GM18520 (cell line): Measurements from ENCODE around the gene GJA5.
"Not testable (repeated sequence)": the region's sequence is repeated elsewhere in the genome, so short reads cannot be mapped to it uniquely, and the experiment has no call there.

Source experiments
- ATAC-seq: cut with Tn5 transposase; IDR thresholded peaks from one replicate; pipeline ENCODE4 v1.9.1; 2021; ENCODE audit not compliant: unreplicated experiment

Gene GJA5

DNA sequence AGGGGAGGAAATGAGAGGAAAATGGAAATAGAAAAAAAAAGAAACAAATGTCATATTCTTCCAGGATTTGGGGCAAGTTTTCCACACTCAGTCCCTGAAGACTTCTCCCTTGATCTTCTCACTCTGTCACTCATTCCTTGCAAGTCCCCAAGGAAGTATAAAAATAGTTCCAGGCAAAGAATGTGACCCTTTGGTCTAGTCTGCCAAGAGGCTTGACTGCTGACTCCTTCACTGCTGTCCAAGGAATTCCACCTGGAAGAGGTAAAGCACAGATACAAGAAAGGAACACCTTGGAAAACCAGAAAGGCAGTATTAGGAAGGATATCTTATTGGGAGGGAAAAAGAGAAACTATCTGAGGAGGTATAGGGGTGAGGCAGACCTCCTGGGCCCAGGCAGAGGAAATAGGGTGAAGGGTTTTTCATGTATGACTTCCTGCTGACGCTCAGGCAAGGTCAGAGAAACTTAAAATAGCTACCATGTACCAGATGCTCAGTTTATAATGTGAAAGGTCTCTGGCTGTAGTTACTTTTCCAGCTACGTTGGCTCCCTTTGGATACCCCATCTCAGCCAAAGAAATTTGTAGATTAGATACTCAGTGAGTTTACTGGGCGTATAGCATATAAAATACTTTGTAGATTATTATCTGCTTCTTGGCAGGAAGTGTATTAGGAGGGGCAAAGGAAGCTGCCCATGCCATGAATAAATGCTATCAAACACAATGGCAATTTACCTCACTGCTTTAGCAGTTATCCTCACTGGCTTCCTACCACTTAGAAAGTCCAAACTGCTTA lies 2.0 kb upstream of the GJA5 start:
- no peak for ATAC-seq

DNA sequence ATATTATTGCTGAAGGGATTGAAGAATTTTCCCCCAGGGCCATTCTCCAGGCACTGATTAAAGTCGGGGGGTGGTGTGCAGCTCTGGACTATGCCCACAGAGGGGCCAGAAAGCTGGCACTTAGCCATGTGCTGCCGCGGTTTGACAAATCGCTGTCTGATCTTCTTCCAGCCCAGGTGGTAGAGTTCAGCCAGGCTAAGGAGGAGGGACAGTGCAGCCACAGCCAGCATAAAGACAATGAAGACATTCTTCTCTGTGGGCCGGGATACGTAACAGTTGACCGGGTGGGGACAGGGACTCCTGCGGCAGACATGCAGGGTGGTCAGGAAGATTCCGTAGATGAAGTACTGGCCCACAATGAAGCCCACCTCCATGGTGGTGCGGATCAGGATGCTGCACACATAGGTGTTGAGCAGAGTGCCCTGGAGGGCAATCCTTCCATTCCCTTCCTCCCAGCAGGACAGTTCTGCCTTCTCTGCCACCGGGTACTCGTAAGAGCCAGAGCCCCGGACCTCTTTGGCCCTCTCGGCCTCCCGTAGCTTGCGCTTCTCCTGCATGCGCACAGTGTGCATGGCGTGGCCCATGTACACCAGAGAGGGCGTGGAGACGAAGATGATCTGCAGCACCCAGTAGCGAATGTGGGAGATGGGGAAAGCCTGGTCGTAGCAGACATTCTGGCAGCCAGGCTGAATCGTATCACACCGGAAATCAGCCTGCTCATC lies 1.9 kb downstream of the GJA5 start:
- ATAC-seq: no peak

DNA sequence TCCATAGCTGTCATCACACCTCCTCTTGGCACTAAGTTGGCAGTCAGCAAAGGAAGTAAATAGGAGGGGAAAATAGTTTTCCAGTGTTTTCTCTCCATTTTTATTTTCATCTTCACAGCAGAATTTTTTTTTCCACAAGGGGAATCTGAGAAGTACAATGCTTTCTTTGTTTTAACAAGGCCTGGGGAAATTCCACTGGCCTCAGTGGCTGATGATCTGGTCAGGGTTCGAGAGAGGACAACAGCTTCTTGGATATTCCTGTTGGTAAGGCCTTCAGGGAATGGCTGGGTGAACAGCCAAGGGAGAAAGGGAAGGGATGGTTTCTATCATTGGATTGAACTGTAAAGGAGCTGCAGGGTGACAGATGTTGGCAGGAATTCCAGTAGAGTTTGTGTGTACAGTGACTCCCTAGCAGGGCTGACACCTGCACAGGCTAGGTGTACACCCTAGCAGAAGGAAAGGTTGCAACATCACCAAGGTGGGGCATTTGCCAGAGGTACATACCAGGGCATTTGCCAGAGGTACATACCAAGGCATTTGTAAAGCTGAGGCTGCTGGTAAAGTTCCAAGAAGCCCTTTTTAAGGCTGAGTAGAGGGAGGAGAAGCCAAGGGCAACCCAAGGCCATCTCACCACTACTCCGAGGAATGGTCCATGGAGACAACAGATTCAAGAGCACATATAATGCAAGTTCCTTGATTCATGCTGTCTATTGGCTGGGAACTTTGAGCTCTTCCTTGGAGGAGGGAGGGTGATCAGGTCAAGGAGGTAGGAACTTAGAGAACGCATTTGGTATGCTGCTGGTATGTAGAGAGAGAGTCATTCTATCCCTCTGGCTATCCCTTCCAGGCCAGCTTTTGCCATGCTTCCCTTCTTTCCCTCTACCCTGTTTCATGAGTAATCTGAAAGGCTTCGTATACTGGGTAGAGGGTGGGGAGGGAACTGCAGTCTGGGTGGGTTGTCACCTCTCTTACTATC lies 3.1 kb downstream of the GJA5 start:
- no peak for ATAC-seq

DNA sequence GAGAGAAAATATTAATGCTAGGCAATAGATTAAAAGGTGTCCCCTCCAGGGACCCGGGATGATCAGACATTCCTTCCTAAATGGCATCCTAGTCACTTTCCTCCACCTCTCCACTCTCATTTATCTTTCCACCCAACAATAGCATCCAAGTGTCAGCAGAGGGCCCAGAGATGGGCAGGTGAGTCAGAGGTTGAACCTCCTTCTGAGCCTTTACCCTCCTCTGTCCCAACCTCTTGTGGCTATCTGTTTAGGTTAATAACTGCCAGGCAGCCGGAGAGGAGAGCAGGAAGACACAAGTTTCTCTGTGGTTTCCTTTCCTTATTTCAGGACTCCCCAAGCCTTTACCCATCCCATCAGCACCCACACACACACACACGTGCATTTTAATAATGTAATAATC lies 4.1 kb downstream of the GJA5 start:
- no peak for ATAC-seq

DNA sequence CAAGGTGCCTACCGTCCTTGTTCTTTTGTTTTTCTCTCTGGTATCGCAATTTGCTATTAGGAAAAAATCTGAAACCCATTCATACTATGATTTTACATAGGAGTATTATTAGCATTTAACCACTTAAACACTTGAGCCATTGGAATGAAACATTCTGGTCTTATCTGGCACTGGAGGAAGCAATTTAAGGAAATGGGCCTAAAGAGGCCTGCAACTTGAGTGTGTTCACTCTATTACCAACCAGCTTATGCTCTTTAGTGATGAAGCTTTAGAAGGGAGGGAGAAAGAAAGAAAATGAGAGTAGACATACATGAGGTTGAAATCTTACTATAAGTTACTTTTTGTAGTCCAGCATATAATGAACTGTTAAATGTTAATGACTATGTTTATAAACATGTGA lies 5.7 kb downstream of the GJA5 start:
- no peak for ATAC-seq

DNA sequence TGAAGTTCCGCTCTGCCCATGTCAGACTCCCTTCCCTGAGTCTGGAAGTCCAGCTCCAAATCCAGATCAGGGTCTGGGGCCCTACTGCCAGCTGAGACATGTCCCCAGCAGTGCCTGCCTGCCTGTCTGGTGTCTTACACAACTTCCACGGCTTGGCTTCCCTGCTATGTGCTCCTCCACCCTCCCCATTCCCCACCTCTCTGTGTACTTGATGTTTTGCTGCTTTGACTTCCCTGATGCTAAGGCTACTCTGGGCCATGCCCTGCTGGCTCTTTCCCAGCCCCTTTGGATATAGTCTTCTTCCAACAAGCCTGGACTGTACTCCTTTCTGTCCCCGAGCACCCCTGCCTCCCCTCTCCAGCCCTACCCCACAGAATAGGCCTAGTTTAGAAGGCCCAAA lies 7.3 kb downstream of the GJA5 start:
- ATAC-seq: no peak

DNA sequence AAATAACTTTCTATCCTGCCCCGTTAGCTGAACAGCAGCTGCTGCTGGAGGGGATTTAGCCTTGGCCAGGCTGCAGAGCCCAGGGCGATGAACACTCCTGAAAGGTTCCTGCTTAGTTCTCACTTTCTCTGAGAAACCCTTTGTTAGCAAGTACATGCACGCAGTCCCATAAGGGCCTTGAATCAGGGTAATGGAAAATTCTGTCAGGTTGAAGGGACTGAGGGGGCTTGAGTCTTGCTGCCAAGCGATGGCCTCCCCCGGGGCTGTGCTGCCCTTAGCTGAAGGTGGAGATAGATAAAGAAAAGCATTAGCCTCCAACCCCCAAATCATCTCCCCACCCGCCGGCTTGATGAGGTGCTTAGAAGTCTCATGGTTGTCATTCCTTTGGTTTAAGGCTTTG lies 7.9 kb downstream of the GJA5 start:
- ATAC-seq: no peak

DNA sequence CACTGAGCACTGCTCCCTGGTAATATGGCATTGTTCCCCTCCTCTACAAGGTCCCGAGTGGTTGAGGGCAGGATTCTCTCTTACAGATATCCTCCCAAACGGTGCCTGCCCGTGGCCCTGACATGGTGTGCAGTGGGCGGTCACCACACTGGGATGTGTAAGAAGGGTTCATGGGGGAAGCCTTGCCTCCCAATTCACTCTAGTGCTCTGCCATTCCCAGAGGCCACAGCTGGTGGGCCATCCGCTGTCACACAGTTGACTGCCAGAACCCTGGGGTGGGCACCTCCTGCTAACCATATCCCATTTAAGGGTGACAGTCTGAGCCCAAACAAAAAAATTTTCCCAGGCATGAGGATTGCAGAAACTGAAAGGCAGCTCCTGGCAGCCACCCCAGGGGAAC lies 9.1 kb downstream of the GJA5 start:
- ATAC-seq: no peak

DNA sequence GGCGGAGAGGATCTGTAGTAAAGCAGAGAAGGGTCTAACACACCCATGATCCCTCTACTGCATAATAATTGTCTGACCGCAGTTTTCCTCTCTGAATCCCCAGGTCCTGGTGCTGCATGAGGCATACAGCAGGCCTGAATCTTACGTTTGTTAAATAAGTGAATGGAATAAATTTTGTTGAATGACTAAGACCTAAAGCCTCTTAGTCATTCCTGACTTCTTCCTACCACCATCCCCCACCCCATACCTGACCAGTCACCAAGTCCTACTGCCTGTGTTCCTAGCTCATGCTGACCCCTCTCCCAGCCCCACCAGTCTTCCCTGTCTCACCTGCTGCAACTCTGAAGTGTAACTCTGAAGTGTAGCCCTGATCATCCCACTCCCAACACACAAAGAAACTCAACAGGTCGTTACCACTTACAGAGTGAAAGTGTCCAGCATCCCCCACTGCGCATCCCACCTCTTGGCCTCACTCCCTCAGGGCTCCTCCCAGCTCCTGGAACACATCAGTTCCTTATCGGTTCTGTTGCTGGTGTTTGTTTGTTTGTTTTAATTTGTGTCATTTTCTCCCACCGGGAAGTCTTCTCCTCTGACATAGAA lies 9.7 kb downstream of the GJA5 start:
- ATAC-seq: no peak

DNA sequence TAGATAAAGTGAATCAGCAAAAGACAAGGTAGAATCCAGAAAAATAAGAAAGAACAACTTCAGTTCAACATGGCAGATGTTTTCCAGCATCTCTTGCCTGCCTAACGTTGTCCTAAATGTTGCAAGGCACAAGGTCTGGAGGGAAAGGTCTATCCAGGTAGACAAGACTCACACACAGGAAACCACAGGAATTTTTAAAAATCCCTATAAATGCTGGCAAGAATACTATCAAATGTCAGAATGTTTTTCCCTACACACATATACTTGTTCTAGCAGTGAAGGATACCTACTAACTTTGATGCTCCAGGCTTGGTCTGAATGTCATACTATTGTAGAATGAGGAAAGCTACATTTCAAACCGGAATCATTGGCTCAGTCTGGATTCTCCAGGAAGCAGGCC lies 10.6 kb downstream of the GJA5 start:
- ATAC-seq: no peak

DNA sequence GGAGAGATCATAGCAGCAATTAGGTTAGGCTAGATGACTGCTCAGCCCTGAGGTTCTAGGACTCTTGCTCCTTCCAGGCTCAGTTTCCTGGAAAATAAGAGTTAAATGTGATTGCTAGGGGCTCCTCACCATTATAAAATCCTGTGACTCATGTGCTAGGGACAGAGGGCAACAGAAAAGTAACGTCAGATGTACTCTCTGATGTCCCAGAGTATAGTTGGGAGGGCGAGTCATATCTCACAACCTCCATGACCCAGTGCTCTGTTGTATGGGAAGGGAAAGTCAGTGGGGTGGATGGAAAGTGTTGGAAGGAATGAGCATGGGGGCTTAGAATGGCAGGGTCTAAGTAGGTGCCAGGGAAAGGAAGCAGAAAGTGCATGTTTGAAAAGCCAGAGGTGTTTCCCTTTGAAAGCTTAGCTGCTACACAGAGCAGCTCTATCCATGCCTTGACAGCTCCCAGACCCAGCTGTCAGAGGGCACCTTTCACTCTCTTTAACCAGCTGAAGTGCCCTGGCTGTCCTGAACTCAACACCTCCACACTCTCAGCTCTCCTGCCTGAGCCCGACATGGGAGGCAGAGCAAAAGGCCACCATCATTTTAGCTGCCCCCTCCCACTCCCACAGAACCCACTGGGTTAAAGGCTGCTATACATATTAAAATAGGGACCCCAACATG lies 11.6 kb downstream of the GJA5 start:
- no peak for ATAC-seq

DNA sequence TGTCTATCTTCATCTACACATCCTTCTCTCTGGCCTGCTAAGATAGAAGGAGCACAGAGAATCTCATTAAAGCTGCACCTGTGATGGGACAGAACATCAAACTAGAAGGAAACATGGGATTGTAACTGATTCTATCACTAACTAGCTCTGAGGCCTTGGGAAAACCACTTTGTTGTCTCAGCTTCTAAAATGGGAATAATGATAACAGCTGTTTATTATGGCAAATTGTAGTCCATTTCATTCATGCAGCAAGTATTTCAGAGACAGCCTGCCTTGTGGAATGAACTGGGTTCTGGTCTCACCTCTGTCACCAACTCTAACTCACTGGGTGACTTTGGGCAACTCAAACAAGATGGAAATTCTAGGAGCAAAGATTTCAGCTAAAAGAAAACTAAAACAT lies 12.4 kb downstream of the GJA5 start:
- no peak for ATAC-seq

DNA sequence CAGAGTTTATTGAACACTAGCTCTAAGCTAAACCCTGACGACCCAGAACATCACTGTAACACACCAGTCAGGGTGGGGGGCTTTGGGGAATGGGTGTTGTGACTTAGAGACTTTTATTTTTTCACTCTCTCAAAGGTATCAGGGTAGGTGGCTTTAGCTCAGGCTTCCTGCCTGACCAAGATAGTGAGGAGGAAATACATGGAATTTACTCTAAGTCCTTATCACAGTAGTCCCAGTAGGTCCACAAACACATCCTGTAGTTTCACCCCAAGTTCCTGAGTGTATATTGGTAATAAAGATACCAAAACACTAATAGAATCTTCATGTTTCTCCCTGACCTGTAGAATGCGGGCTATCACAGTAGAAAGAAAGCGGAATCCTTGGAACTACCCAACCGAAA lies 15.1 kb downstream of the GJA5 start:
- ATAC-seq: no peak

DNA sequence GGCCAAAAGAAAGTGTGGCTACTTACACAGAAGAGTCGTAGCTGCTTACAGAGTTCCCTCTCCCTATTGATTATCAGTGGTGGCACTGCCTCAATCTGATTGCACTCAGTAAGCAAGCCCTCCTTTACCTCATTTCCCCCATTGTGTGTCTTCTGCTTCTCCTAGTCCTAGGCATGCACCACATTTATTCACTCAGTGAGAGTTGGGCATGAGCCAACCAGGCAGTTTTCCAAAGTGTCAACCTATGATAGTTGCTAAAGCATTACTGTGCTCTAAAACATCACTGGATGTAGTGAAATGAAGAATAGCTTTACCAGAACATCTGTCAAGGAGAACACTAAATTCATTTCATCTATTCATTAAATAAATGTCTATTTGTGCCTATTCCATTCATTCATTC lies 19.3 kb downstream of the GJA5 start:
- no peak for ATAC-seq

DNA sequence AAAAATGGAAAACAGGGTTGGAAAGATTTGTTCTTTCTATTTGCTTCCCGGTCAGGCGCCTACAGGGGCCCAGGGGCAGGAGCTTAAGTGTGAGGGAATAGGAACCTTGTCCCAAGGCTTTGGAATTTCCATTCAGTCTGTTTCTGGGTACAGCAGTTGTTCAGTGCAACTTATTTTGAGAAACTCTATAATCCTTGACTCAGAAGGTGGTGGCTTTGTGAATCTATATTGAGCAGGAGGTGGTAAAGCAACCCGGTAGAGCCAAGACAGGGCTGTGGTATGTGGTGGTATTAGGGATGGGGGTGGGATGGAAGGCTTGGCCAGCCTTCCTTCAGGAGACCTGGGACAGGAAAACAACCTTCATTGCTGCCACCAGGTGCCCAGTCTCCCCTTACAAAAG lies 20.0 kb downstream of the GJA5 start:
- ATAC-seq: no peak

DNA sequence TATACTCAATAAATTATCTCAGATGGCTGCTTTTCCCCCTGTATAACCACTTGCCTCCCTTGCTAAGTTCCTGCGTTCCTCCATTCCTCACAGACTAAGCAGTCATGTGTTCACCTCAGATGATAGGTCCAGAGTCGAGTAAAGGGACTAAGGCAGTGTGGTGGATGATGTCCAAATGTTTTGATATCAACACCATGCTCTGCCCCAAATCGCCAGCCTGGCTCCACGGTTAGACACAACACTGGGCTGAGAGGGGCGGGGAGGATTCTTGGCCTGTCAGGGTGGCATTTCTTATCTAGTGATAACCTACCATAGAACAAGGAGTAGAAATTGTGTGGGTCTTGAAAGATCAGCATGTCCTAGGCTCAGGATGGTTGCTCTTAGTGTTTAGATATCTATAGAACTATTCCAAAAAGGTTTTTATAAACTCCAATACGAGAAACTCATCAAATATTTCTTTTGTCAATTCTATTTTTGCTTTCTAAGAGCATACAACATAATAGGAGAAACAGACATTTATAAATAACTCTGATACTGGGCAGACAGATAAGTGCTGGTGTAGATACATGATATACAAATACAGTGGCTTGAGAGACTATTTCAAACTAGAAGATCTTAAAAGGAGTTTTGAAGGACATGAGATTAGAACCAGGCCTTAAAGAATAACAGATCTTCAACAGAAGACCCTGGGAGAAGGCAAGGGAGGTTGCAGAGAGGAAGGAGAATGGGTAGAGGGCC lies 21.5 kb downstream of the GJA5 start:
- ATAC-seq: no peak

DNA sequence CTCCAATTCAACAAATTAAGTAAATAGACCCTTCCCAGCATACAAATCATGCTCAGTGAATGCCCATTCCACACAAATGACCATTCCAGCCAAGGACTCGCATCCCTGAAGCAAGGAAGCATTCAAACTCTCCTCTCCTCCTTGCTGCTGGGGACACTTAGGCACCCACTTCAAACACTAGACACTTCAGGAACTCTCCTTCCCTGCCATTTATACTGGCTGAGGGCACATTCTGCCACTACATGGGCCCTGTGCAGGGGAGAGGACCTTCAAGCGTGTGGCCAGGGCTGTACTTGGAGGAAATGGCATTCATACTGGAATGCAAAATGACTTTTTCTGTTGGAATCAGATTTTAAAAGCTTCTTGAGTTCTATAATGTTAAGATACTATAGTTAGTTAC lies 22.3 kb downstream of the GJA5 start:
- no peak for ATAC-seq

DNA sequence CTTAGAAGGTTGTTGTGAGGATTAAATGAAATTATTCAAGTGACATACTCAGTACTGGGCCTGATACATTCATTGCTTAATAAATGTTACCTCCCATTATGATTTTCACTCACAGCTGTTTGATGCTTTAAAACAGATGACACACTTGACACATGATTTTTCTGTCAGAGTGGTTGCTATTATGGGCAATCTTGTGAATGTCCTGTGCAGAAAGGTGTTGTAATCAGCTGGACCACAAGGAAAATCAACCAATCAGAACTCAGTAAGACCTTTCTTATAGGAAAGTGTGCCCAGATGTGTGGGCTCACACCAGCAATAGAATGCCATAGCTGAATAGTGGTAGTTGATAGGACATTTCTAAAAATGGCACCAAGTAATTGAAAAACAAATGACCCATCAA lies 23.5 kb downstream of the GJA5 start:
- no peak for ATAC-seq

DNA sequence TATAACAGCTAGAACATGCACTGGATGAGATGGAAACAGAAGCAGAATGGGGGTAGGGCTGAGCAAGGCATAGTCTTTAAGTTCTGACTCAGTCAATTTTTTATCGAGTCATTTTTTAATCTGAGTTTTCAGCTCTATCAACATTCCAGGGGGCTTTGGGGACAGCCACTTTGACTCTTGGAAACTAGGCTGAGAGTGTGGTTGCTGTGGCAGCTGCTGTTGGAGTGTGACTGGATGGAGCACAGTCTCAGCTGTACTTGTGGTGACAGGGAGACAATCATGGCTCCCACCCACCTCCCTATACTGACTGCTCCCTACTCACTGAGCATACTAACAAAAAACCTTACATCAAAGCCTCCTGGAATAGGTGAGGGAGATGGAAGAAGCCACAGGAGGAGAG lies 25.0 kb downstream of the GJA5 start:
- no peak for ATAC-seq

DNA sequence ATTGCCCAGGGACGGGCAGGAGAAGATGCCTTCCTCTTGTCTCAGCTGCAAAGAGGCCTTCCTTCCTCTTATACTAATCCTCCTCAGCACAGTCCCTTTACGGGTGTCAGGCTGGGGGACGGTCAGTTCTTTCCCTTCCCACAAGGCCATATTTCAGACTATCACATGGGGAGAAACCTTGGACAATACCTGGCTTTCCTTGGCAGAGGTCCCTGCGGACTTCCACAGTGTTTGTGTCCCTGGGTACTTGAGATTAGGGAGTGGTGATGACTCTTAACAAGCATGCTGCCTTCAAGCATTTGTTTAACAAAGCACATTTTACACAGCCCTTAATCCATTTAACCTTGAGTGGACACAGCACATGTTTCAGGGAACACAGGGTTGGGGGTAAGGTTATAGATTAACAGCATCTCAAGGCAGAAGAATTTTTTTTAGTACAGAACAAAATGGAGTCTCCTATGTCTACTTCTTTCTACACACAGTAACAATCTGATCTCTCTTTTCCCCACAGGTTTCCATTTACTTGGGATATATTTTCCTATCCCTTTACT lies 26.0 kb downstream of the GJA5 start:
- ATAC-seq: not testable (repeated sequence)
